K562 (cell line): ENCODE data around the gene OXLD1. TPM values are rescaled to one million over a fixed set of nuclear protein-coding genes. Genes with fewer than 3 reads are reported as not detected.

Experiments
- BRCA1 ChIP-seq, 2 experiments: fragments of 450-650 bp in 1 of 2; sonication (generic) in 1 of 2; formaldehyde crosslinking in 1 of 2; IDR thresholded peaks; 2 replicates each; pipeline versions ENCODE4 v1.5.0 to v1.6.1; 2017 to 2020; ENCODE audit warnings: mild to moderate bottlenecking in 1 of 2, missing genetic modification reagents in 1 of 2
- BRD9 ChIP-seq: fragments of 450-650 bp; IDR thresholded peaks from 2 replicates; pipeline ENCODE4 v1.6.1; 2018; ENCODE audit warnings: low read depth; ENCODE audit not compliant: partially characterized antibody
- CREB1 ChIP-seq, 2 experiments: sonication (generic) in 1 of 2; formaldehyde crosslinking in 1 of 2; IDR thresholded peaks; 2 replicates each; pipeline versions ENCODE4 v1.6.1 to v1.8.0; 2012 to 2022; ENCODE audit warnings: inconsistent platforms in 1 of 2, mild to moderate bottlenecking in 1 of 2, missing genetic modification reagents in 1 of 2, moderate library complexity in 1 of 2
- CREM ChIP-seq: IDR thresholded peaks from 2 replicates; pipeline ENCODE4 v1.6.1; 2014; ENCODE audit warnings: antibody characterized with exemption, low read depth
- EGR1 ChIP-seq: fragments of 450-650 bp; conservative IDR thresholded peaks from 2 replicates; pipeline ENCODE4 v1.6.1; 2017; ENCODE audit warnings: mild to moderate bottlenecking
- ETV6 ChIP-seq, 3 experiments: fragments of 150-350 bp in 1 of 3; sonication (generic) in 1 of 3; formaldehyde crosslinking in 1 of 3; IDR thresholded peaks; 2 replicates each; pipeline versions ENCODE4 v1.6.1 to v1.8.0; 2014 to 2022; ENCODE audit warnings: borderline replicate concordance in 2 of 3, low read depth in 2 of 3, antibody characterized with exemption in 1 of 3, low read length in 1 of 3, mild to moderate bottlenecking in 1 of 3, missing genetic modification reagents in 1 of 3
- HIVEP1 ChIP-seq: fragments of 250-450 bp; sonication (Bioruptor Pico); IDR thresholded peaks from 2 replicates; pipeline ENCODE4 v1.4.0; 2020; ENCODE audit warnings: mild to moderate bottlenecking
- JUN ChIP-seq, 2 experiments: sonication (generic) in 1 of 2; formaldehyde crosslinking in 1 of 2; IDR thresholded peaks; 2 replicates each; pipeline versions ENCODE4 v1.6.1 to v1.8.0; 2012 to 2022; ENCODE audit warnings: borderline replicate concordance in 2 of 2, mild to moderate bottlenecking in 2 of 2, improper control_type of control experiment in 1 of 2, low read depth in 1 of 2, low read length in 1 of 2, missing genetic modification reagents in 1 of 2
- MAX ChIP-seq: sonication (generic); formaldehyde crosslinking; IDR thresholded peaks from 2 replicates; pipeline ENCODE4 v1.9.0; 2022; ENCODE audit warnings: mild to moderate bottlenecking, missing genetic modification reagents
- MEF2A ChIP-seq: IDR thresholded peaks from 2 replicates; pipeline ENCODE4 v1.6.1; 2011; ENCODE audit warnings: low read depth, mild to moderate bottlenecking, low read length, moderate library complexity; ENCODE audit not compliant: control insufficient read depth
- MEF2D ChIP-seq: conservative IDR thresholded peaks from 2 replicates; pipeline ENCODE4 v1.6.1; 2016; ENCODE audit warnings: low read depth, missing genetic modification characterization, missing compliant biosample characterization
- PATZ1 ChIP-seq: fragments of 250-450 bp; sonication (Bioruptor Pico); IDR thresholded peaks from 2 replicates; pipeline ENCODE4 v1.5.0; 2020; ENCODE audit warnings: mild to moderate bottlenecking, borderline replicate concordance
- PRMT5 ChIP-seq: sonication (generic); formaldehyde crosslinking; IDR thresholded peaks from 2 replicates; pipeline ENCODE4 v1.5.0; 2020; ENCODE audit warnings: missing genetic modification reagents
- SMAD3 ChIP-seq: fragments of 450-650 bp; formaldehyde crosslinking; conservative IDR thresholded peaks from 2 replicates; pipeline ENCODE4 v1.4.0; 2020; ENCODE audit warnings: mild to moderate bottlenecking
- SRF ChIP-seq, 2 experiments: fragments of 250-450, 450-650 bp in 1 of 2; sonication (Bioruptor Pico) in 1 of 2; sonication (generic) in 1 of 2; formaldehyde crosslinking; IDR thresholded peaks; 2 replicates each; pipeline versions ENCODE4 v1.5.0 to v1.5.1; 2020 to 2022; ENCODE audit warnings: mild to moderate bottlenecking in 1 of 2, missing genetic modification reagents in 1 of 2
- VEZF1 ChIP-seq: fragments of 200-800 bp; sonication (Bioruptor generic); IDR thresholded peaks from 2 replicates; pipeline ENCODE4 v1.6.1; 2017; ENCODE audit warnings: missing genetic modification characterization, missing compliant biosample characterization
- ZNF277 ChIP-seq: fragments of 250-450 bp; sonication (Bioruptor Pico); IDR thresholded peaks from 2 replicates; pipeline ENCODE4 v1.8.0; 2022; ENCODE audit warnings: inconsistent platforms, mild to moderate bottlenecking, moderate library complexity, borderline replicate concordance
- ZNF586 ChIP-seq: fragments of 450-650 bp; formaldehyde crosslinking; conservative IDR thresholded peaks from 2 replicates; pipeline ENCODE4 v1.4.0; 2020; ENCODE audit warnings: mild to moderate bottlenecking, moderate library complexity
- ZNF695 ChIP-seq: fragments of 450-650 bp; formaldehyde crosslinking; IDR thresholded peaks from 2 replicates; pipeline ENCODE4 v1.4.0; 2020; ENCODE audit warnings: mild to moderate bottlenecking, moderate library complexity
- polyA plus RNA-seq, 8 experiments: library from polyadenylated mRNA; depleted of rRNA in 4 of 8; stranded (reverse) in 5 of 8; unstranded in 3 of 8; fragments of >200 nt; fragmentation: Nextera tagmentation in 2 of 8; fragmentation: Illumina TruSeq in 1 of 8; extraction: Ambion mirVana in 2 of 8; extraction: Trizol in 1 of 8; gene quantifications; 2 replicates each; pipeline versions ENCODE4 v1.2.1 to v1.2.3, GENCODE V29; 2011 to 2014; ENCODE audit warnings: inconsistent platforms in 1 of 8, missing spikeins in 1 of 8
- total RNA-seq, 7 experiments: library from RNA; depleted of rRNA in 6 of 7; stranded (reverse); fragments of >200 nt in 6 of 7; fragmentation: Illumina TruSeq in 2 of 7; extraction: Trizol in 2 of 7; gene quantifications; 2 replicates each; pipeline versions ENCODE4 v1.2.1 to v1.2.3, GENCODE V29; 2011 to 2021; ENCODE audit warnings: low replicate concordance in 1 of 7

OXLD1 gene
- total and polyA plus RNA-seq, 9 of the 15 experiments (the other 6 are each of a cell fraction or from before 2014, with no cell fraction given), result 4.4 to 115 (median 29.3) TPM

GRCh38 chr17:81665205-81666091 lies 957 bp downstream of the OXLD1 start (continued):
- TF ChIP-seq ZNF277 (no peak), HIVEP1 (0 out of 2 replicates have a peak, but pooled peaks have one; percentile 13), SRF (CRISPR knock-in tag; IDR thresholded peaks at IDR 0.05) (peak in 1 of 2 experiments; percentile 77; a peak in 2 of 4 replicates), ZNF586 (CRISPR knock-in tag) (0 out of 2 replicates have a peak, but pooled peaks have one; percentile 20), PATZ1 (CRISPR knock-in tag) (peak; percentile 43; the same call in 1 of the 2 replicates), MAX (CRISPR knock-in tag) (peak; percentile 95), BRD9 (peak; percentile 43), PRMT5 (no peak), EGR1 (peak; percentile 65), CREB1 (IDR thresholded peaks at IDR 0.05) (no peak), CREB1 (CRISPR knock-in tag; IDR thresholded peaks at IDR 0.05) (no peak), MEF2A (no peak), JUN (IDR thresholded peaks at IDR 0.05; ENCODE audit: borderline replicate concordance, low read depth, low read length) (0 out of 2 replicates have a peak, but pooled peaks have one; percentile 29), JUN (CRISPR knock-in tag; IDR thresholded peaks at IDR 0.05; ENCODE audit: borderline replicate concordance) (no peak), BRCA1 (IDR thresholded peaks at IDR 0.05) (no peak), BRCA1 (CRISPR knock-in tag; IDR thresholded peaks at IDR 0.05) (no peak; the same call in 1 of the 2 replicates), VEZF1 (peak; percentile 51), CREM (peak; percentile 5; the same call in 1 of the 2 replicates), ZNF695 (CRISPR knock-in tag) (0 out of 2 replicates have a peak, but pooled peaks have one; percentile 51), SMAD3 (CRISPR knock-in tag) (peak; percentile 70; the same call in 1 of the 2 replicates), MEF2D (peak; percentile 73), ETV6 (IDR thresholded peaks at IDR 0.05; ENCODE audit: borderline replicate concordance in 1 of 2, low read depth in 2 of 2, low read length in 1 of 2) (no peak), ETV6 (CRISPR knock-in tag; IDR thresholded peaks at IDR 0.05; ENCODE audit: borderline replicate concordance) (no peak)
